ENCODE measurements around the gene ATAT1. TPM values are rescaled to one million over a fixed set of nuclear protein-coding genes. Genes with fewer than 3 reads are reported as not detected.

Gene ATAT1
- total and polyA plus RNA-seq, 9 of the 15 experiments (the other 6 are each of a cell fraction or from before 2014, with no cell fraction given), result 0.65 to 5.8 (median 1.6) TPM

- TF ChIP-seq AFF4 (CRISPR knock-in tag; IDR thresholded peaks at IDR 0.05) (no peak), ZBTB11 (CRISPR knock-in tag; IDR thresholded peaks at IDR 0.05) (no peak), ZNF551 (CRISPR knock-in tag; IDR thresholded peaks at IDR 0.05) (no peak), BRF1 (IDR thresholded peaks at IDR 0.05; ENCODE audit: borderline replicate concordance, extremely low read depth, insufficient read length) (no peak), NCOA4 (IDR thresholded peaks at IDR 0.05; ENCODE audit: partially characterized antibody) (no peak), PTBP1 (IDR thresholded peaks at IDR 0.05; ENCODE audit: low read depth, low read length) (no peak), NFIX (CRISPR knock-in tag; IDR thresholded peaks at IDR 0.05; ENCODE audit: low read depth) (0 out of 2 replicates have a peak, but pooled peaks have one; percentile 8), ZNF263 (CRISPR knock-in tag; IDR thresholded peaks at IDR 0.05; ENCODE audit: borderline replicate concordance) (no peak), ZNF740 (CRISPR knock-in tag; IDR thresholded peaks at IDR 0.05) (no peak), ZNF740 (tag; IDR thresholded peaks at IDR 0.05) (no peak), PRPF4 (IDR thresholded peaks at IDR 0.05; ENCODE audit: insufficient read depth, low read depth, low read length, poor library complexity, severe bottlenecking) (no peak), POLR2G (IDR thresholded peaks at IDR 0.05; ENCODE audit: low read depth, low read length) (peak; percentile 61; the same call in 1 of the 2 replicates), POLR2A (conservative IDR thresholded peaks at IDR 0.05) (peak; percentile 63), BACH1 (tag; IDR thresholded peaks at IDR 0.05) (no peak), RNF2 (IDR thresholded peaks at IDR 0.05) (no peak), ZBED1 (IDR thresholded peaks at IDR 0.05) (0 out of 2 replicates have a peak, but pooled peaks have one; percentile 57), TBL1XR1 (IDR thresholded peaks at IDR 0.05; ENCODE audit: low read length in 2 of 2) (no peak), LCOR (CRISPR knock-in tag; IDR thresholded peaks at IDR 0.05) (no peak), NFIC (IDR thresholded peaks at IDR 0.05) (peak; percentile 83), ID3 (CRISPR knock-in tag; IDR thresholded peaks at IDR 0.05) (no peak), ID3 (tag; IDR thresholded peaks at IDR 0.05) (no peak)
Observed at GRCh38 chr6:30600451-30600961, 26.2 kb upstream of the ATAT1 start (continued).

All from K562 (cell line).